GM21367 (cell line): ENCODE data around the gene IL36B.

Source experiments
- ATAC-seq: cut with Tn5 transposase; IDR thresholded peaks from one replicate; pipeline ENCODE4 v1.9.1; 2021; ENCODE audit not compliant: unreplicated experiment

IL36B gene

GRCh38 chr2:113012436-113013335 is 40.0 kb downstream of the IL36B start:
- ATAC-seq: no peak

- no peak for ATAC-seq
Observed at GRCh38 chr2:113011108-113011507, 41.6 kb downstream of the IL36B start.

GRCh38 chr2:113010088-113010487 is 42.6 kb downstream of the IL36B start:
- ATAC-seq: no peak

DNA sequence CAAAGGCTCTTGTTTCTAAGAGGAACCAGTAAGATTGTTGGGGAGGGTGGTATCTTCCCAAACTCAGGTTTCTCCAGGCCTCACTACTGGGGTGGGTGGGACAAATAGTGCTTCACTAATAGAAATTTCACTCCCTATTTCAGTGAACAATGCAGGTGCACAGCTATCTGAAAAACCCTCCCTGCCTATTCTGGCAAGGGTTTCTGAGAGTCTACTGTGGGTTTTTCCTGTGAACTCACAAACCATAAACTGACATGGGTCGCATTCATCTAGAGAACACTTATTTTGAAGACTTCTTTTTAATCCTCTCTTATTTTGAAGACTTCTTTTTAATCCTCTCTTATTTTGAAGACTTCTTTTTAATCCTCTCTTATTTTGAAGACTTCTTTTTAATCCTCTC is 43.0 kb downstream of the IL36B start:
- ATAC-seq: no peak

DNA sequence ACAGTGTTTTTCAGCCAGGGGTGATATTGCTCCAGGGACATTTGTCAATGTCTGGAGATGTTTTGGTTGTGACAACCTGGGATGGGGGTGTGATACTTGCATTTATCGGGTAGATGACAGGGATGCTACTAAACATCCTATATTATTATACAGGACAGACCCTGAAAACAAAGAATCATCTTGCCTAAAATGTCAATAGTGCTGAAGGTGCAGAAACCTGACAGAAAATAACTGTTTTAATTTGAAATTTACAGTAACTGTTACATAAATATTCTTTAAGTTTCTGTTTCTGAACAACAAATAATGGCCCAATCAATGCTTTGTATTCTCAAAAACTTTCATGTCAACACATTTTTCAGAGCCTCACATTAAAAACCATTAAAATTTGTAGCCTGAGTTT is 45.4 kb downstream of the IL36B start:
- no peak for ATAC-seq

GRCh38 chr2:113005030-113005509 is 47.6 kb downstream of the IL36B start, which contains the start of gene IL36A:
TSS of gene IL36A (plus strand) at chr2:113005459. CDS start at chr2:113005872, 413 bp downstream.
- no peak for ATAC-seq

DNA sequence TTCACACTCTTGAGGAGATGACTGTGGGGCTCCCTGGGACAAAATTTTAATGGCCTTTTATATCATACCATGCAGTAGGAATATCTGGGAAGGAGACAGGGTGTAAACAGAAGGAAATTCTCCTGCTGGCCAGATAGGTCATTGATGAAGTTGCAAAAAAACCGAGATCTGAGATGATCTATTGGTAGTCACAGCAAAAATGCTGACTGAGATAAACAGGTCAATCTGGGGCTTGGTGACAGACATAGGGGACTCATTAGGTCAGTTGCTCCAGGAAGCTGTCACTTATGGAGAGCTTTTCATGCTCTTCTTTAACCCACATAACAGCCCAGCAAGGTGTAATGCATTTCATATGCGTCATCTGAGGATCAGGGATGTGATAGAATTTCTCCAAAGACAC is 50.0 kb downstream of the IL36B start:
- ATAC-seq: no peak

DNA sequence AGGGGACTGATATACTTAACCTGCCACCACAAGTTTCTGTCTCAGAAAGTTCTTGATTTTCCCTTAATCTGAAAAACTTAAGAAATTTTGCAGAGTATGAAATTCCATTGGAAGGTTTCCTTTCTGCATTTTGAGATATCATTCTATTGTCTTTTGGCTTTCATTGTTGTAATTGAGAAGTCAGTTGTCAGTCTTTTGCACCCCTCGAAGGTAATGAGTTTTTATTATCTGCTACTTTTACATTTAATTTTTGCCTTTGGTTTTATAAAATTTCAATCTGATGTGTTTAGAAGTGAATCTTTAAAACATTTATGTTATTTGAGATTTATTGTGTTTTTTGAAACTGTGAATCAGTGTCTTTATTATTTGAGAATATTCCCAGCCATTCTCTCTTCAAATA is 52.2 kb downstream of the IL36B start:
- ATAC-seq: no peak

GRCh38 chr2:112997151-112997550 is 55.5 kb downstream of the IL36B start:
- ATAC-seq: no peak

DNA sequence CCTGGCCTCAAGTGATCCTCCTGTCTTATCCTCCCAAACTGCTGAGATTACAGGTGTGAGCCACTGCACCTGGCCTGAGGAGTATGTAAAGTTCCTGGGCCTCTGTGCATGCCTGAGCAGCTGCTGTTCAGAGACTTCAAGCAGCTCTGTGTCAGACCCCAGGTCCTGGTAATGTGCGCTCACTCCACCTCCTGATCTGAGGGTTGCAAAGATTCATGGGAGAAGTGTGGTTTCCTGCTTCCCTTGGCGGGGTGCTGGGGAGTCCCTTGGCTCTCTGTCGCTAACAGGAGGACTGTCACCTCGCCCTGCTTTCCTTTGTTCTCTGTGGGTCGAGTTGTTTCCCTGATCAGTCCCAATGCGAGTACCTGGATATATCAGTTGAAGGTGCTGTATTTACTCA is 56.0 kb downstream of the IL36B start:
- no peak for ATAC-seq

DNA sequence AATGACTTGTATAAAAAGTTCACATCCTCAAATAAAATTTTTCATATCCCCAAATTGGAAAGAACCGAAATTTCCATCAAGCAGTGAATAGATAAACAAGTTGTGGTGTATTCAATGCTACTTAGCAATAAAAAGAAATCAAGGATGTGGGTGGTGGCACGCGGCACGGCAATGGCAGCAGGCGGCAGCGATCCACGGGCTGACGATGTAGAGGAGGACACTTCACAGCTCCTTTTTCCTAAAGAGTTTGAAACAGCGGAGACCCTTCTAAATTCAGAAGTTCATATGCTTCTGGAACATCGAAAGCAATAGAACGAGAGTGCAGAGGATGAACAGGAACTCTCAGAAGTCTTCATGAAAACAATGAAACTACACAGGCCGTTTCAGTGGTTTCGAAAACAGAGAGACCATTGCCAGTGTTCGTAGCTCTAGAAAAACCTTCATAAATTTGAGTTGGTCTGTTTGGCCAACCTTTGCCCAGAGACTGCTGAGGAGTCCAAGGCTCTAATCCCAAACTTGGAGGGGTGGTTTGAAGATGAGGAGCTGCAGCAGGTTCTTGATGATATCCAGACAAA is 57.2 kb downstream of the IL36B start:
- no peak for ATAC-seq

DNA sequence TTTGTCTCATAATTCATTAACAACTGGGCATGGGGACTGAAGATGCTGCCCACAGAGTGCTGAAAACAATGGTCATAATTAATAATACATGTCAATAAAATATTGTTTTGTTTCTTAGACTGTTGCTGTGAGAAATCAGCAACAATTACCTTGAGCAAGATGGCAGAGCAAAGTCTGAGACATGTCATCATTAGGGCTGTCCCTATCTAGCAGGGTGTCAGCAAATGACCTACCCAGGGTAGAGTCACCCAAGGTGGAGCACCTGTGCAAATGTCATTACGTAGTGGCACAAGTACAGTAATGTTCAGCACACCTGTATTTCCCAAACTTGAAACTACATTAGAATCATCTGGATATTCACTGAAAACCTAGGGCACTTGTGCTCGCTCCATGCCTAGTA is 58.0 kb downstream of the IL36B start:
- ATAC-seq: no peak

GRCh38 chr2:112993831-112994230 is 58.8 kb downstream of the IL36B start:
- no peak for ATAC-seq

DNA sequence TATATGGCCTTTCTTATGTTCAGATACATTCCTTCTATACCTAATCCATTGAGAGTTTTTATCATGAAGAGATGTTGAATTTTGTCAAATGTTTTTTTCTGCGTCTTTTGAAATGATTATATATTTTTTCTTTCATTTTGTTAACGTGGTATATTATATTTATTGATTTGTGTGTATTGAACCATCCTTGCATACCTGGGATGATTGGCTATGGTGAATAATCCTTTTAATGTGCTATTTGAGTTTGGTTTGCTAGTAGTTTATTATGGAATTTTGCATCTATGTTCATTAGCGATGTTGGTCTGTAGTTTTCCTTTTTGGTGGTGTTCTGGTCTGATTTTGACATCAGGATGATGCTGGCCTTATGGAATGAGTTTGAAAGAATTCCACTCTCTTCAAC is 63.1 kb downstream of the IL36B start:
- no peak for ATAC-seq

DNA sequence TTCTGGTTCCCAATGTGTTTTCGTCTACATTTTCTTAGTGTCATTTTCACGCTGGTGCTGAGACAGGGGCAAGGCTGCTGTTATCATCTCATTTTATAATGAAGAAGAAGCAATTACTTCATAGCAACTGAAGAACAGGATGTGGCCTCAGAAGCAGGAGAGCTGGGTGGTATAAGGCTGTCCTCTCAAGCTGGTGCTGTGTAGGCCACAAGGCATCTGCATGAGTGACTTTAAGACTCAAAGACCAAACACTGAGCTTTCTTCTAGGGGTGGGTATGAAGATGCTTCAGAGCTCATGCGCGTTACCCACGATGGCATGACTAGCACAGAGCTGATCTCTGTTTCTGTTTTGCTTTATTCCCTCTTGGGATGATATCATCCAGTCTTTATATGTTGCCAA is 67.6 kb downstream of the IL36B start:
- no peak for ATAC-seq

GRCh38 chr2:112980537-112980936 is 72.1 kb downstream of the IL36B start:
- ATAC-seq: no peak

DNA sequence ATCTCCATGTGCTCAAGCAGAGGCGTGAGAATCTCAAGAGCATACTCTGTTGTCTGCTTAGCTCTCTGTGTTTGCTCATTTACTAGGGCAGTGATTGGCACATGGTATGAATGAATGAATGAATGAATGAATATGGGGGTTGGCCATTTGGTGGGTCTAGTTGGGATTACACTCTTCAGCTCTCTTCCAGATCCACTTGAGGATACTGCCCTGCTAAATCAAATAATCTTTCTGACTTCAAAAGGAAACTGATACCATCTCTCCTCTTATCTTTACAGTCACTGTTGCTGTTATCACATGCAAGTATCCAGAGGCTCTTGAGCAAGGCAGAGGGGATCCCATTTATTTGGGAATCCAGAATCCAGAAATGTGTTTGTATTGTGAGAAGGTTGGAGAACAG is 72.9 kb downstream of the IL36B start:
- ATAC-seq: no peak

DNA sequence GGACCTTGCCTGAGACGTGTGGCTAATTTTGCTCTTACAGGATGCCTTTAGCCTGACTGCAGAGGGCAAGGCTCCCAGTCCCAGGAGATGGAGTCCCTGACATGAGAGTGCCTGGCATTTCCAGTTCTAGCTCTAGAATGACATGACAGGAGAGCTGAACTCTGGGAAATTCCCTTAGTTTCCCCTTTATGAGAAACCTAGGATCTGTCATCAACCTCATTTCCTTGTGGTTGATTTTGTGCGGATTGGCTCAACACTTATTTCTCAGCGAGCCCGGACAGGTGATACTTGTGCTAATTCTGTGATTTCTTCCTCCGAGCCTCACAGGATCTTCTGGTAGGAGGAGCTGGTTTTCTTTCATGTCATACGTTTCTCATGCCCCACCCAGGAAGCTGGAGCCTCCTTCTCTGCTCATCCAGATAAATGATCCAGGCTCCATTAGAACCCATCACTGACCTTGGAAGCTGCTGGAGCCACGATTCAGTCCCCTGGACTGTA is 75.1 kb downstream of the IL36B start, which contains the start of gene IL36G:
Gene IL36G, plus strand, starts transcription at position 448 of the 498 bp plus-strand sequence. CDS start 633 bp downstream, outside the sequence.
- no peak for ATAC-seq
